ENCODE data around the gene AEBP1.

DNA sequence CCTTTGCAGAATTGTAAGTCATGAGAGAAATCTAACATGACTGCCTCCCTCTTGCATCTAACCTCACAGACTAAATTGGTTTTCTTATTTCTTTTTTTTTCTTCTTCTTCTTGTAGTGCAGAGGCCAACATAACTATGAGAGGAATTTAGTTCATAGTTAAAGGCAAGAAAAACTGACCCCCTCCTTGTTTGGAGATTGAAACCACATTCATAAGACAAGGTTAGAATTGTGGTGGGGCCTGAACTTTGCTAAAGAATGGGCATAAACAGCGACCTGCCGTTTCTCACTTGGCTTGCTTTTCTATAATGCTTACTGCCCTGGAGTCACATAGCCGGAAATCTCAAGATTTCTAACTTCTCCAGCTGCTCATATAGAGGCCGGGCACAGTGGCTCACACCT lies 19.4 kb upstream of the AEBP1 start:
- TF ChIP-seq, protein P1, sequence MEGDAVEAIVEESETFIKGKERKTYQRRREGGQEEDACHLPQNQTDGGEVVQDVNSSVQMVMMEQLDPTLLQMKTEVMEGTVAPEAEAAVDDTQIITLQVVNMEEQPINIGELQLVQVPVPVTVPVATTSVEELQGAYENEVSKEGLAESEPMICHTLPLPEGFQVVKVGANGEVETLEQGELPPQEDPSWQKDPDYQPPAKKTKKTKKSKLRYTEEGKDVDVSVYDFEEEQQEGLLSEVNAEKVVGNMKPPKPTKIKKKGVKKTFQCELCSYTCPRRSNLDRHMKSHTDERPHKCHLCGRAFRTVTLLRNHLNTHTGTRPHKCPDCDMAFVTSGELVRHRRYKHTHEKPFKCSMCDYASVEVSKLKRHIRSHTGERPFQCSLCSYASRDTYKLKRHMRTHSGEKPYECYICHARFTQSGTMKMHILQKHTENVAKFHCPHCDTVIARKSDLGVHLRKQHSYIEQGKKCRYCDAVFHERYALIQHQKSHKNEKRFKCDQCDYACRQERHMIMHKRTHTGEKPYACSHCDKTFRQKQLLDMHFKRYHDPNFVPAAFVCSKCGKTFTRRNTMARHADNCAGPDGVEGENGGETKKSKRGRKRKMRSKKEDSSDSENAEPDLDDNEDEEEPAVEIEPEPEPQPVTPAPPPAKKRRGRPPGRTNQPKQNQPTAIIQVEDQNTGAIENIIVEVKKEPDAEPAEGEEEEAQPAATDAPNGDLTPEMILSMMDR (IDR thresholded peaks at IDR 0.05), result no peak
- no peak for TF ChIP-seq EP300 (IDR thresholded peaks at IDR 0.05)
